ENCODE measurements around the gene ABCA3. TPM values are rescaled to one million over a fixed set of nuclear protein-coding genes. Genes with fewer than 3 reads are reported as not detected.
A peak's percentile ranks its signal among the peaks of the same experiment; 100 is the strongest.
"Not testable (repeated sequence)": the region's sequence is repeated elsewhere in the genome, so short reads cannot be mapped to it uniquely, and the experiment has no call there.

The ABCA3 gene
- total RNA-seq, 2 donors from 2014 or later: 1.3 to 4.6 TPM

DNA sequence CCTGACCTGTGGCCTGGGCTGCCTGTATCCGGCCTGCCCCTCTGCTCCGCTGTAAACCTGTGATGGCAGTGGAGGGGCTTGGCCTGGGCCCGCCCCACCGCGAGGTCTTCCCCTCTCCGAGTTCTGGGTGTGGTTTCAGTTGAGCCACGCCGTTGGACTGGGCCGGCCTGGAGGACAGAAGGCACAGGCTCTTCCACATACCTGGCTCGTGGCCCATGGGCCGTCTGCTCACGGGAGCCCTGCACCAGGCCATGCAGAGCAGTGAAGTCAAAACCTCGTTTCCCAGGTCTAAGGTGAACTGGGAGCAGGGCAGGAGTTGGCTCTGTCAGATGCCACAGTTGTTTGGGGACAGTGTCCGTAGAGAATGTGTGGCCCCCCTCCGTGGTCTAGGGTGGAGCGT is 67.0 kb downstream of the ABCA3 start:
- no peak for DNase-seq
- TF ChIP-seq, protein P1, sequence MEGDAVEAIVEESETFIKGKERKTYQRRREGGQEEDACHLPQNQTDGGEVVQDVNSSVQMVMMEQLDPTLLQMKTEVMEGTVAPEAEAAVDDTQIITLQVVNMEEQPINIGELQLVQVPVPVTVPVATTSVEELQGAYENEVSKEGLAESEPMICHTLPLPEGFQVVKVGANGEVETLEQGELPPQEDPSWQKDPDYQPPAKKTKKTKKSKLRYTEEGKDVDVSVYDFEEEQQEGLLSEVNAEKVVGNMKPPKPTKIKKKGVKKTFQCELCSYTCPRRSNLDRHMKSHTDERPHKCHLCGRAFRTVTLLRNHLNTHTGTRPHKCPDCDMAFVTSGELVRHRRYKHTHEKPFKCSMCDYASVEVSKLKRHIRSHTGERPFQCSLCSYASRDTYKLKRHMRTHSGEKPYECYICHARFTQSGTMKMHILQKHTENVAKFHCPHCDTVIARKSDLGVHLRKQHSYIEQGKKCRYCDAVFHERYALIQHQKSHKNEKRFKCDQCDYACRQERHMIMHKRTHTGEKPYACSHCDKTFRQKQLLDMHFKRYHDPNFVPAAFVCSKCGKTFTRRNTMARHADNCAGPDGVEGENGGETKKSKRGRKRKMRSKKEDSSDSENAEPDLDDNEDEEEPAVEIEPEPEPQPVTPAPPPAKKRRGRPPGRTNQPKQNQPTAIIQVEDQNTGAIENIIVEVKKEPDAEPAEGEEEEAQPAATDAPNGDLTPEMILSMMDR (IDR thresholded peaks at IDR 0.05): no peak
- Histone ChIP-seq H3K9me3 (no peaks in the 10 kb centered on the region), H3K4me1 (peaks cover 9% of the 10 kb centered on the region), H3K36me3 (no peaks in the 10 kb centered on the region), H3K9ac (ENCODE audit: low read depth in 2 of 2, low read length in 2 of 2) (no peak overlapping the region), H3K4me3 (no peak overlapping the region), H3K27ac (no peak overlapping the region), H3K27me3 (no peaks in the 10 kb centered on the region)
- intact Hi-C loops (cut with DNase I): no loop called here

- Histone ChIP-seq H3K9ac (ENCODE audit: low read depth in 2 of 2, low read length in 2 of 2) (no peak overlapping the region), H3K4me1 (peaks cover 9% of the 10 kb centered on the region), H3K36me3 (no peaks in the 10 kb centered on the region), H3K9me3 (no peaks in the 10 kb centered on the region), H3K27ac (no peak overlapping the region), H3K4me3 (no peak overlapping the region), H3K27me3 (no peaks in the 10 kb centered on the region)
- DNase-seq: no peak
- intact Hi-C loops (cut with DNase I): no loop called here
- TF ChIP-seq, protein P1 (IDR thresholded peaks at IDR 0.05): no peak
These were observed 68.6 kb downstream of the ABCA3 start for GRCh38 chr16:2271848-2272461.

- H3K4me3 ChIP-seq: no peak overlapping the region
- H3K9me3 ChIP-seq: no peaks in the 10 kb centered on the region
- H3K27ac ChIP-seq: no peak overlapping the region
- no peaks in the 10 kb centered on the region for H3K36me3 ChIP-seq
- no peak overlapping the region for H3K9ac ChIP-seq (ENCODE audit: low read depth in 2 of 2, low read length in 2 of 2)
- H3K27me3 ChIP-seq: no peaks in the 10 kb centered on the region
- intact Hi-C loops (cut with DNase I): no loop called here
- DNase-seq: no peak
- TF ChIP-seq, protein P1 (IDR thresholded peaks at IDR 0.05): no peak
- peaks cover 9% of the 10 kb centered on the region for H3K4me1 ChIP-seq
These were observed 69.7 kb downstream of the ABCA3 start for GRCh38 chr16:2270588-2271470.

- H3K36me3 ChIP-seq: no peaks in the 10 kb centered on the region
- no peaks in the 10 kb centered on the region for H3K27me3 ChIP-seq
- no peaks in the 10 kb centered on the region for H3K9me3 ChIP-seq
- intact Hi-C loops (cut with DNase I): no loop called here
- TF ChIP-seq, protein P1 (IDR thresholded peaks at IDR 0.05): no peak
- H3K4me3 ChIP-seq: no peak overlapping the region
- no peak overlapping the region for H3K9ac ChIP-seq (ENCODE audit: low read depth in 2 of 2, low read length in 2 of 2)
- H3K4me1 ChIP-seq: peaks cover 9% of the 10 kb centered on the region
- H3K27ac ChIP-seq: no peak overlapping the region
- DNase-seq: no peak
These were observed 70.5 kb downstream of the ABCA3 start for GRCh38 chr16:2270070-2270462.

DNA sequence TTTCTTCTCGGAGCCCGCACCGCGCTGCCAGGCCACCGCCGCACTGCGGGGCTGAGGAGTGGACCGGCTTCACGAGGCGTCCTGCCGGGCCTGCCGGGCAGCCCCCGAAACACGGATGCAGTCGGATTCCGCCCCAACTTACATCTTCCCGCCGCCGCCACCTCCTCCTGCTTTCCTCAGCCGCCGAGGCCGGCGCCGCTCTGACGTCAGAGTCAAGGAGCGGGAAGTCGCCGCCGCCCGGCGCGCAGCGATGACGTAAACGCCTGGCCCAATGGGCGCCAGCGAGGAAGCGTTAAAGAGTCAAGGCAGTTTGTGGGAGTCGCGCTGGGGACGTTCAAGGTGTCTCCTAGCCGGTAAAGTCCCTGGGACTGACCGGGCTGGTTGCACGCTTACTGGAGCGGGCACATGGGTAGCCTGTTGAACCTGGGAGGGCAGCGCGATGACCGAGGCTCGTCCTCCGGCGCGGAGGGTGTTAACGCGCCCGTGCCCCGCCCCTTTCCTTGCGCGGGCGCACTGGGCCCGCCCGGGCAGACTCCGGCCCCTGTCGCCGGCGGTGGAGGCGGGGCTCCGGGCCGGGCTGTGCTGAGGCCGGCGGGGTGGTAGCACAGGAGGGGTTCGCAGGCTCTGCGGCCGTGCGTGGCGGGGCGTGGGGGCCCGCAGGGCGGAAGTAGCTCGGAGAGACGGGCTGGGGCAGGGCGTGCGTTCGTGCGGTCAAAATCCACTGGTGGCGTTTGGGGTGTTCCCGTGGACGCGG is 72.4 kb downstream of the ABCA3 start, which contains the start of gene RNPS1:
Gene RNPS1 (minus strand): TSS at position 214 of the 754 bp plus-strand sequence. CDS start 3,483 bp downstream, outside the sequence.
- Histone ChIP-seq H3K9me3 (no peaks in the 10 kb centered on the region), H3K4me3 (peak within 1 kb of the TSS; percentile 95), H3K36me3 (no peaks in the 10 kb centered on the region), H3K9ac (ENCODE audit: low read depth in 2 of 2, low read length in 2 of 2) (peak within 1 kb of the TSS; percentile 84 to 91), H3K27me3 (no peaks in the 10 kb centered on the region), H3K4me1 (peaks cover 9% of the 10 kb centered on the region), H3K27ac (peak within 1 kb of the TSS; percentile 87)
- intact Hi-C loops (cut with DNase I): no loop called here
- TF ChIP-seq, protein P1 (IDR thresholded peaks at IDR 0.05): no peak
- peak; percentile 96 for DNase-seq

DNA sequence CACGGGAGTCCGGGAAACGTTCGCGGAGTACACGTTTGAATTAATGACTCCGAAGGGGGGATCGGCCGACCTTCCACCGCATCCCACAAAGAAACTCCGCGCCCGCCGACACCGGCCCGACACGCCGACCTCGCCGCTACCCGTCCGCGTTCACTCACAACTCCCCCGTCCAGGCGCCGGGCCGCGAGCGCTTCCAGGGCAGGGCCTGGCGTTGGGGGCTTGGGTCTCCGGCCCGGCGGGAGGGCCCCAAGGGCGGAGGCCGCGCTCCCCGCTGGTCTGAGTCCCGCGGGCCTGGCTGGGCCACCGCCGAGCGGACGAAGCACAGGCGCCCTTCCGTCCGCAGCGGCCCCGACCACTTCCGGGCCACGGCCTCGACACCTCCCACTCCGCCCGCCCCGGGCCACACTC is 73.0 kb downstream of the ABCA3 start:
- H3K9ac ChIP-seq (ENCODE audit: low read depth in 2 of 2, low read length in 2 of 2): peak overlapping the region; percentile 34 to 91
- H3K9me3 ChIP-seq; H3K27me3 ChIP-seq; intact Hi-C loops (cut with DNase I); H3K4me1 ChIP-seq; H3K36me3 ChIP-seq; DNase-seq: not testable (repeated sequence)
- H3K27ac ChIP-seq: peak overlapping the region; percentile 87
- H3K4me3 ChIP-seq: peak overlapping the region; percentile 95

DNA sequence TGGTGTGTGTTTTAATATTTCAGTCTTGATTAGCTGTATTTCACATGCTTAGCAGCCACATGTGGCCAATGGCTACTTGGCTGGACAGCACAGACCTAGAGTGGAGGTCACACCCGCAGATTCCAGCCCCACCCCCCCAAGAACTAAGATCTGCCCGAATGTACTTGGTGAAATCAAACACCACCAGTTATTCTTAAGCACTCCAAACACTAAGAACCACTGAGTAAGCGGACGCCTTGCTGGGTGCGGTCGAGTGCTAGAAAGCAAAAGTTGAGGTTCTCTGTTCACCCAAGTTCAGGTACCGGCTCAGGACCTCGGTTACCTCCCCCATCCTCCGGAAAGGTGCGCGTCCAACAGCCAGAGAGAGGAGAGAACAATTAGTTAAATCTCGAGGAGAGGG is 73.6 kb downstream of the ABCA3 start:
- peak overlapping the region; percentile 87 for H3K27ac ChIP-seq
- DNase-seq; H3K36me3 ChIP-seq; H3K27me3 ChIP-seq; H3K4me1 ChIP-seq; H3K9me3 ChIP-seq; intact Hi-C loops (cut with DNase I): not testable (repeated sequence)
- H3K9ac ChIP-seq (ENCODE audit: low read depth in 2 of 2, low read length in 2 of 2): peak overlapping the region; percentile 34 to 91
- peak overlapping the region; percentile 95 for H3K4me3 ChIP-seq

DNA sequence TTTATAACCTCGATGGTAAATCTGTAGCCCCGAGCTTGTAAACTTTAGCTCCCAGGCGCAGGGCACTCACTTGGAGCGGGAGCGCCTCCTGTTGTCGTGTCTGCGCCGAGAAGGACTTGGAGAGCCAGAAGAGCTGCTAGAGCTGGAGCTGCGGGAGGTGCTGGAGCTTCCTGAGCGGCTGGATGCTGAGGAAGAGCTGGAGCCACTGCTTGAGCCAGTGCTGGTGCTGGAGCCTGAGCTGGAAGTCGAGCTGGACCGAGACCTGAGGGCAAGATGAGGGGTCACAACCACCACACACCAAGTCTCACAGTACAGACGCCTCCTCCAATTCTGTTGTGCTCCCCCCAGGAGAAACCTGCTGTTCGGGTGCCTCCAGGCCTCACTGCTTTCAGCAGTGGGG is 77.5 kb downstream of the ABCA3 start:
- intact Hi-C loops (cut with DNase I); H3K4me3 ChIP-seq; DNase-seq; H3K4me1 ChIP-seq; H3K9me3 ChIP-seq; H3K27ac ChIP-seq; H3K9ac ChIP-seq (ENCODE audit: low read depth in 2 of 2, low read length in 2 of 2); H3K27me3 ChIP-seq: not testable (repeated sequence)
- H3K36me3 ChIP-seq: peaks cover 12% of the 10 kb centered on the region
